ENCODE results near the gene ANKLE2.

ANKLE2 gene

DNA sequence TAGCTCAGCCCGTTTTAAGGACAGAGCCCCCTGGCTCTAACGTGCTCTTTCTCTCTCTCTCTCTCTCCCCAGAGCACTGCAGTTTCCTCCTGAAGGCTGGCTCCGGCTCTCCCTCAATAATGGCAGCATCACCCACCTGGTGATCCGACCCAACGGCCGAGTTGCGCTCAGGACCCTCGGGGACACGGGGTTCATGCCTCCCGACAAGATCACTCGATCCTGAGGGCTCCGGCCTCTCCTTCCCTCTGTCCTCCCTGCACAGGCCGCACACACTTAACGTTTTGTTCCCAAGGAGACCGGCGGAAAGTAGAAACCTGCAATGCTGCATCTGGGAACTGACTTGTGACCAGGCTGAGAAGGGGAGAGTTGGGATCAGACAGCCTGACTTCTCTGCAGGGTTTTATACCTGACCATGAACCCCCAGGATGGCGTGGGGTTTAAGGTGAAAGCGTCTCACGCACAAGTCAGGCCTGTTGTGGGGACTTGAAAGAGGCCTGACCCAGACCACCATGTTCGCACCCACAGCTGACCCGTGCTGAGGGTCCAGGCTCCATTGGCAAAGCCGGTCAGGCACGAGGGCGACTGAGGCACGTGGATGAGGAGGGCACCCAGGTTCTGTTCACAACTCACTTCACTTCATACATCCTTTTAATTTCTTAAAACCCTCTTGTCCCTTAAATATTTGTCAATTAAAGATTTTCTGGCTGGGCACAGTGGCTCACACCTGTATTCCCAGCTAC is 40.9 kb downstream of the ANKLE2 start:
- Mint-ChIP-seq H3K27me3 (no peaks in the 10 kb centered on the region), H3K4me3 (no peak overlapping the region), H3K4me1 (no peaks in the 10 kb centered on the region), H3K36me3 (peaks cover 14% of the 10 kb centered on the region), H3K27ac (peak overlapping the region; percentile 82), H3K9me3 (no peaks in the 10 kb centered on the region)

GRCh38 chr12:132719954-132720324 is 41.7 kb downstream of the ANKLE2 start:
- Mint-ChIP-seq H3K27ac (no peak overlapping the region), H3K4me1 (no peaks in the 10 kb centered on the region), H3K27me3 (no peaks in the 10 kb centered on the region), H3K4me3 (no peak overlapping the region), H3K36me3 (peaks cover 13% of the 10 kb centered on the region), H3K9me3 (no peaks in the 10 kb centered on the region)

GRCh38 chr12:132719141-132719953 is 42.3 kb downstream of the ANKLE2 start:
- H3K27ac Mint-ChIP-seq, result peak overlapping the region; percentile 41
- H3K4me1 Mint-ChIP-seq, result peaks cover 4% of the 10 kb centered on the region
- no peaks in the 10 kb centered on the region for H3K27me3 Mint-ChIP-seq
- H3K4me3 Mint-ChIP-seq, result no peak overlapping the region
- peaks cover 15% of the 10 kb centered on the region for H3K36me3 Mint-ChIP-seq
- H3K9me3 Mint-ChIP-seq, result no peaks in the 10 kb centered on the region

- Mint-ChIP-seq H3K27me3 (no peaks in the 10 kb centered on the region), H3K36me3 (peaks cover 12% of the 10 kb centered on the region), H3K4me3 (no peak overlapping the region), H3K9me3 (no peaks in the 10 kb centered on the region), H3K4me1 (peaks cover 9% of the 10 kb centered on the region), H3K27ac (no peak overlapping the region)
Measured at GRCh38 chr12:132718644-132719043, 43.0 kb downstream of the ANKLE2 start.

- H3K36me3 Mint-ChIP-seq, result peaks cover 12% of the 10 kb centered on the region
- no peak overlapping the region for H3K27ac Mint-ChIP-seq
Measured at GRCh38 chr12:132717531-132718387, 43.9 kb downstream of the ANKLE2 start.

DNA sequence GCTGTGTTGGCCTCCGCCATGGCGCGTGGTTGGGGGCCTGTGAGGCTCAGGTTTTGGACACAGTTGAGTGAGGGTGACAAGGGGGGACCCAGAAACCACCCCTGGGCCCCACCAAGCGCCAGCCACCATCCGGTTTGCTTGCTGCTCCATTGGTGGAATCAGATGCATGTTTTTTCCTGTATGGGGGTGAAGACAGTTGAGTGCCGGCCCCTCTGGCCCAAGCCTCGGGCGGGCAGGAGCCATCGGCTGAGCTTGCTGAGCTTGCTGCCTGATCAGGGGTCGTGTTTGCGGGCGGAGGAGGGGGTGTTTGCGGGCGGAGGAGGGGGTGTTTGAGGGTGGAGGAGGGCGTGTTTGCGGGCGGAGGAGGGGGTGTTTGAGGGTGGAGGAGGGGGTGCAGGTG is 44.6 kb downstream of the ANKLE2 start:
- H3K27ac Mint-ChIP-seq, result peak overlapping the region; percentile 12
- H3K9me3 Mint-ChIP-seq, result no peaks in the 10 kb centered on the region
- peaks cover 22% of the 10 kb centered on the region for H3K4me1 Mint-ChIP-seq
- no peak overlapping the region for H3K4me3 Mint-ChIP-seq
- H3K36me3 Mint-ChIP-seq, result peaks cover 13% of the 10 kb centered on the region
- no peaks in the 10 kb centered on the region for H3K27me3 Mint-ChIP-seq

More at GRCh38 chr12:132717531-132718387, 43.9 kb downstream of the ANKLE2 start:
- no peaks in the 10 kb centered on the region for H3K27me3 Mint-ChIP-seq
- peaks cover 17% of the 10 kb centered on the region for H3K4me1 Mint-ChIP-seq
- H3K9me3 Mint-ChIP-seq, result no peaks in the 10 kb centered on the region
- no peak overlapping the region for H3K4me3 Mint-ChIP-seq

GRCh38 chr12:132716356-132716755 is 45.3 kb downstream of the ANKLE2 start:
- Mint-ChIP-seq H3K4me3 (no peak overlapping the region), H3K36me3 (peaks cover 13% of the 10 kb centered on the region), H3K9me3 (no peaks in the 10 kb centered on the region), H3K4me1 (peaks cover 22% of the 10 kb centered on the region), H3K27me3 (no peaks in the 10 kb centered on the region), H3K27ac (no peak overlapping the region)

DNA sequence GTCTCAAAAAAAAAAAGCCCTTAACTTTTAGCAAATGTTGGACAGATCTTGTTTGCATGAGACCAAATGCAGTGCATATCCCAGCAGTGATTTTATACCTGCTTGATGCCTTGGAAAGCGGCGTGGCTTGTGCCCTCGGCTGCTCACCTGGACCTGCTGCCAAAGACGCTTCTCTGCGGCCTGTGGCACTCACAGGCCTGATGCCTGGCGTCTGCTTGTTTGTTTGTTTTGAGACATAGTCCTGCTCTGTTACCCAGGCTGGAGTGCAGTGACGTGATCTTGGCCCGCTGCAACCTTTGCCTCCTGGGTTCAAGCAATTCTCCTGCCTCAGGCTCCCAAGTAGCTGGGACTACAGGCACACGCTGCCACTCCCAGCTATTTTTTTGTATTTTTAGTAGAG is 45.8 kb downstream of the ANKLE2 start:
- H3K4me3 Mint-ChIP-seq, result no peak overlapping the region
- H3K27ac Mint-ChIP-seq, result no peak overlapping the region
- H3K27me3 Mint-ChIP-seq, result no peaks in the 10 kb centered on the region
- no peaks in the 10 kb centered on the region for H3K9me3 Mint-ChIP-seq
- H3K36me3 Mint-ChIP-seq, result peaks cover 11% of the 10 kb centered on the region
- H3K4me1 Mint-ChIP-seq, result peaks cover 22% of the 10 kb centered on the region

DNA sequence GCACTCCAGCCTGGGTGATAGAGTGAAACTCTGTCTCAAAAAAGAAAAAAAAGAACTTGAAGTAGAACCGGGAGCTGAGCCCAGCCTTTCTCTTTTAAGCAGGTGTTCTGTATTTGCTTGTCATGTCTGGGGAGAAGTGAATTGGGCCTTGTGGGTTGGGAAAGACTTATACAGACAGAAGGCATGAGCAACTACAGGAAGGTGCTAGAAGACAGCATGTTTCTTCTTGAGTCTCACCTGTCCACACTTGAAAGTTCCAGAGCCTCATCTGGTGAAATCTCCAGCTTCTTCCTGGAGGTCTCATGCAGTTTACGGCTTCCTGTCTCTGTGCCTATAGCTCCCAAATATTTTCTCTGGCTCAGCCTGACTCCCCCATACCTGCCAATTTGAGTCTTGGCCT is 48.5 kb downstream of the ANKLE2 start:
- Mint-ChIP-seq H3K9me3 (no peaks in the 10 kb centered on the region), H3K4me1 (peaks cover 26% of the 10 kb centered on the region), H3K4me3 (peak overlapping the region; percentile 57), H3K36me3 (peaks cover 7% of the 10 kb centered on the region), H3K27me3 (no peaks in the 10 kb centered on the region), H3K27ac (no peak overlapping the region)

GRCh38 chr12:132711080-132711843 is 50.4 kb downstream of the ANKLE2 start:
- H3K4me1 Mint-ChIP-seq, result peaks cover 26% of the 10 kb centered on the region
- no peaks in the 10 kb centered on the region for H3K9me3 Mint-ChIP-seq
- H3K4me3 Mint-ChIP-seq, result peak overlapping the region; percentile 86
- no peaks in the 10 kb centered on the region for H3K27me3 Mint-ChIP-seq
- H3K36me3 Mint-ChIP-seq, result peaks cover 7% of the 10 kb centered on the region
- H3K27ac Mint-ChIP-seq, result peak overlapping the region; percentile 17

DNA sequence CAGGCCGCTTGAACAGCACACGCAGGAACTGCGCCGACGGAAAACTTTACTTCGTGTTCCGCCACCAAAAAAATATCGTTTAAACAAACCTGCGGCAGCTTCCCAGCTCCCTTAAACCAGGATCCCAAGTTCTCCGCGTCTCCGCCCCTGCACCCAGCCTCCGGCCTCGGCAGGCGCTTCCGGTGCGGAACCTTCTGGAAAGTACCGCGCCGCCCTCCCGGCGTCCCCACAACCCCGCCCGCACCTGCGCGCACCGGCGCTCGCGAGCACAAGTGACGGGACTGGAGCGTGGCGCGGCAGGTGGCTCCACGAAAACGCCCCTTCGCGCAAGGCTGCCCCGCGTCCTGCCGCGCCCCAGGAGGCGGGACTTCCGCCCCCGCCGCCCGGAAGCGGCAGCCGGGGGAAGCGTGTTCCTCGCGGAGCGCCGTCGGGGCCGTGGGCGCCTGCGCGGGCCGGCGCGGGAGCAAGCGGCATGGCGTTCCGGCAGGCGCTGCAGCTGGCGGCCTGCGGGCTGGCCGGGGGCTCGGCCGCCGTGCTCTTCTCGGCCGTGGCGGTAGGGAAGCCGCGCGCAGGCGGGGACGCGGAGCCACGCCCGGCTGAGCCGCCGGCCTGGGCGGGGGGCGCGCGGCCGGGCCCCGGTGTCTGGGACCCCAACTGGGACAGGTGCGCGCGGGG is 51.1 kb downstream of the ANKLE2 start, which contains the start of gene PGAM5:
Gene PGAM5 (plus strand): TSS at position 438 of the 675 bp plus-strand sequence. CDS start 35 bp downstream, at position 473.
- Mint-ChIP-seq H3K4me3 (peak within 1 kb of the TSS; percentile 87), H3K27ac (peak within 1 kb of the TSS; percentile 85), H3K9me3 (no peaks in the 10 kb centered on the region), H3K4me1 (peaks cover 26% of the 10 kb centered on the region), H3K36me3 (peaks cover 7% of the 10 kb centered on the region), H3K27me3 (no peaks in the 10 kb centered on the region)

GRCh38 chr12:132710043-132710404 is 51.6 kb downstream of the ANKLE2 start:
- Mint-ChIP-seq H3K4me1 (peaks cover 26% of the 10 kb centered on the region), H3K4me3 (peak overlapping the region; percentile 87), H3K36me3 (peaks cover 7% of the 10 kb centered on the region), H3K9me3 (no peaks in the 10 kb centered on the region), H3K27ac (peak overlapping the region; percentile 85), H3K27me3 (no peaks in the 10 kb centered on the region)

DNA sequence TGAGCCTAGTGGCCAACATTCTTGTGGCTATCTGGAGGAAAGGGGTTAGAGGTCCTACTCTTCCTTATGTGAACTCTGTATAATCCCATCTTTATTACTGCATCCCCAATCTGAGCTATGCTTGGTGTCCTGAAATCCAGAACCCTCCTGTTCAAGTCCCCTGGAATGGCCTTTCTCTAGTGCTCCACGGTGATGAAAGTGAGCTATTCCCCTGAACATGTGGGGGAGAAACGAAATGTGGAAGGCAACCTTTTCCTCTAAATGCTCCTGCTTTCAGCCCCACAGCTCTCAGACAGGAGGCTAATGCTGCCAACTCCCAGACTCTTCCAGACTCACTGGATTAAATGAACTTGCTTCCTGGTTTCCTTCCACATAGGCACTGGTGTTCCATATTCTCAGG is 53.5 kb downstream of the ANKLE2 start:
- Mint-ChIP-seq H3K36me3 (peaks cover 14% of the 10 kb centered on the region), H3K27me3 (no peaks in the 10 kb centered on the region), H3K27ac (no peak overlapping the region), H3K4me1 (peaks cover 13% of the 10 kb centered on the region), H3K9me3 (no peaks in the 10 kb centered on the region), H3K4me3 (no peak overlapping the region)

DNA sequence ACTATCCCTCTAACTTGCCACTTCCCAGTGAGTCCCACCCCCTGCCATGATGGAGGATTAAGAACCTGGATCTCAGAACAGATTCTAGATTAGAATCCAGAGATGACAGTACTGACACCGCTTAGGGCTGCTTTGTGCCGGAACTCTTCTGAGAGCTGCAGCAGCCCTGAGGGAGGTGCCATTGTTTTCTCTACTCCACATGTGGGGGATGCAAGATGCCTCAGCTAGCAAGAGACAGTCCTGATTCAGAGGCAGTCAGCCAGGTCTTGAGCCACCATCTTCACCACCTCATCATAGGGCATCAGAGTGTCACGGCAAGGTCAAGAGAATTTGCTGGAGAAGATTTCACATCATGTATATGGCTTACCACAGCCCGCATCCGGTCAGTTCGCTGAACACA is 54.4 kb downstream of the ANKLE2 start:
- H3K4me1 Mint-ChIP-seq, result peaks cover 7% of the 10 kb centered on the region
- H3K27ac Mint-ChIP-seq, result no peak overlapping the region
- H3K9me3 Mint-ChIP-seq, result no peaks in the 10 kb centered on the region
- peaks cover 15% of the 10 kb centered on the region for H3K36me3 Mint-ChIP-seq
- H3K27me3 Mint-ChIP-seq, result no peaks in the 10 kb centered on the region
- H3K4me3 Mint-ChIP-seq, result no peak overlapping the region
